Activated CD4-positive, CD25-positive, alpha-beta regulatory T cell treated with anti-CD3 and anti-CD28 coated beads, Interleukin-2, amount 50 U/mL, for 16 hours (primary cell): ENCODE data around the gene CIAO2B.
"Not testable (repeated sequence)": the region's sequence is repeated elsewhere in the genome, so short reads cannot be mapped to it uniquely, and the experiment has no call there.

Source experiments
- DNase-seq: peaks from one replicate; pipeline ENCODE4 v3.0.0-alpha.2; 2020; ENCODE audit warnings: low read depth, low spot score

CIAO2B gene

GRCh38 chr16:66934138-66934838 lies at the start of gene CIAO2B:
CIAO2B (minus strand) TSS chr16:66934402; CDS start chr16:66934364, 38 bp downstream.
- DNase-seq = peak; percentile 82

GRCh38 chr16:66983033-66983432 lies 48.8 kb upstream of the CIAO2B start:
- no peak for DNase-seq

GRCh38 chr16:66979011-66979717 lies 45.0 kb upstream of the CIAO2B start:
- DNase-seq = no peak

- peak; percentile 80 for DNase-seq
These were observed 43.3 kb upstream of the CIAO2B start for GRCh38 chr16:66977341-66978113.

GRCh38 chr16:66976746-66977145 lies 42.5 kb upstream of the CIAO2B start:
- DNase-seq = no peak

GRCh38 chr16:66975302-66975893 lies 41.2 kb upstream of the CIAO2B start:
- DNase-seq = no peak

- not testable (repeated sequence) for DNase-seq
These were observed 40.7 kb upstream of the CIAO2B start for GRCh38 chr16:66974932-66975246.

GRCh38 chr16:66974156-66974931 lies 40.1 kb upstream of the CIAO2B start:
- DNase-seq = not testable (repeated sequence)

- no peak for DNase-seq
These were observed 39.5 kb upstream of the CIAO2B start for GRCh38 chr16:66973716-66974115.

GRCh38 chr16:66972983-66973382 lies 38.8 kb upstream of the CIAO2B start:
- DNase-seq = no peak

GRCh38 chr16:66970775-66971720 lies 36.8 kb upstream of the CIAO2B start:
- DNase-seq = no peak

- DNase-seq = no peak
These were observed 34.6 kb upstream of the CIAO2B start for GRCh38 chr16:66968847-66969246.

GRCh38 chr16:66964049-66964448 lies 29.8 kb upstream of the CIAO2B start:
- no peak for DNase-seq

GRCh38 chr16:66961914-66962313 lies 27.7 kb upstream of the CIAO2B start:
- DNase-seq = no peak

GRCh38 chr16:66961065-66961744 lies 27.0 kb upstream of the CIAO2B start, which contains the start of gene CES3:
CES3 (plus strand) TSS chr16:66961266; CDS start chr16:66961308, 42 bp downstream.
- no peak for DNase-seq

GRCh38 chr16:66960270-66960669 lies 26.1 kb upstream of the CIAO2B start:
- no peak for DNase-seq

GRCh38 chr16:66959704-66960161 lies 25.5 kb upstream of the CIAO2B start:
- no peak for DNase-seq

- DNase-seq = no peak
These were observed 24.9 kb upstream of the CIAO2B start for GRCh38 chr16:66958857-66959703.

GRCh38 chr16:66956154-66956457 lies 21.9 kb upstream of the CIAO2B start:
- DNase-seq = not testable (repeated sequence)
